B cell (primary cell): ENCODE data around the gene ITGAE. TPM values are rescaled to one million over a fixed set of nuclear protein-coding genes. Genes with fewer than 3 reads are reported as not detected.

Source experiments
- ATAC-seq: fragments of 200-7000 bp; cut with Tn5 transposase; one replicate; pipeline ENCODE4 v1.10.0; 2021; ENCODE audit warnings: low read depth, mild to moderate bottlenecking, moderate number of reproducible peaks, moderate library complexity
- CTCF ChIA-PET: fragments of 350-600 bp; sonication (Branson Sonifier 250); formaldehyde crosslinking; loops from one replicate; lab custom pipeline; 2021; ENCODE audit warnings: antibody characterized with exemption, inconsistent platforms; lab: Charles Lee
- POLR2A ChIA-PET: fragments of 350-600 bp; sonication (Branson Sonifier 250); formaldehyde crosslinking; loops from one replicate; lab custom pipeline; 2021; ENCODE audit warnings: antibody characterized with exemption; lab: Charles Lee
- DNase-seq: peaks from one replicate; pipeline ENCODE4 v3.0.0; 2013
- H2AFZ ChIP-seq: 2 replicates; pipeline ENCODE4 v1.6.1; 2012; ENCODE audit warnings: mild to moderate bottlenecking, low read depth, low read length; ENCODE audit not compliant: insufficient read depth, poor library complexity, severe bottlenecking
- H3K27ac ChIP-seq, 2 donors: 1 replicate in 1 of 2; 2 replicates in 1 of 2; pipeline ENCODE4 v1.5.1; 2012 to 2013; ENCODE audit warnings: low read length in 2 of 2, mild to moderate bottlenecking in 2 of 2, moderate library complexity in 1 of 2
- H3K27me3 ChIP-seq, 4 experiments: fragments of 200-600 bp in 1 of 4; sonication (generic) in 1 of 4; replicated peaks in 1 of 4; 1 replicate in 2 of 4; 2 replicates in 2 of 4; pipeline versions ENCODE4 v1.6.1 to v1.7.0; 2013 to 2016; ENCODE audit warnings: low read length in 3 of 4, mild to moderate bottlenecking in 2 of 4, mixed read lengths in 1 of 4, moderate library complexity in 1 of 4; ENCODE audit not compliant: insufficient read depth in 4 of 4, control insufficient read depth in 3 of 4; ENCODE audit errors: control extremely low read depth in 1 of 4
- H3K36me3 ChIP-seq, 2 experiments: replicated peaks in 1 of 2; 1 replicate in 1 of 2; 2 replicates in 1 of 2; pipeline versions ENCODE4 v1.6.1 to v1.7.1; 2013; ENCODE audit warnings: low read length in 1 of 2; ENCODE audit not compliant: insufficient read depth in 2 of 2, control insufficient read depth in 1 of 2; ENCODE audit errors: control extremely low read depth in 1 of 2, extremely low read depth in 1 of 2
- H3K4me1 ChIP-seq, 2 donors: fragments of 200-600 bp in 1 of 2; sonication (generic) in 1 of 2; 1 replicate in 1 of 2; 2 replicates in 1 of 2; pipeline versions ENCODE4 v1.5.1 to v1.6.1; 2013 to 2017; ENCODE audit warnings: low read length in 2 of 2; ENCODE audit not compliant: control insufficient read depth in 2 of 2, insufficient read depth in 2 of 2
- H3K4me2 ChIP-seq: replicated peaks from 2 replicates; pipeline ENCODE3; 2012; ENCODE audit warnings: mild to moderate bottlenecking, low read depth, low read length; ENCODE audit not compliant: poor library complexity, severe bottlenecking
- H3K4me3 ChIP-seq, 5 experiments: fragments of 200-600 bp in 1 of 5; sonication (generic) in 1 of 5; 1 replicate in 3 of 5; 2 replicates in 2 of 5; pipeline versions ENCODE4 v1.5.1 to v1.7.0; 2011 to 2016; ENCODE audit warnings: low read length in 4 of 5, mild to moderate bottlenecking in 4 of 5, low read depth in 2 of 5, control low read depth in 1 of 5, moderate library complexity in 1 of 5; ENCODE audit not compliant: insufficient read depth in 1 of 5; ENCODE audit errors: control extremely low read depth in 1 of 5, extremely low read depth in 1 of 5
- H3K79me2 ChIP-seq: fragments of 200-600 bp; sonication (generic); one replicate; pipeline ENCODE4 v1.6.0; 2016; ENCODE audit warnings: low read length; ENCODE audit not compliant: control insufficient read depth, insufficient read depth
- H3K9ac ChIP-seq: fragments of 200-600 bp; sonication (generic); 2 replicates; pipeline ENCODE4 v1.6.1; 2017; ENCODE audit warnings: mild to moderate bottlenecking, low read length, moderate library complexity
- H3K9me3 ChIP-seq, 3 donors: one replicate each; pipeline versions ENCODE4 v1.6.1 to v1.7.1; 2013; ENCODE audit warnings: low read length in 2 of 3; ENCODE audit not compliant: control insufficient read depth in 2 of 3, insufficient read depth in 1 of 3; ENCODE audit errors: control extremely low read depth in 1 of 3
- H4K20me1 ChIP-seq: 2 replicates; pipeline ENCODE4 v1.6.0; 2012; ENCODE audit warnings: mild to moderate bottlenecking, low read length; ENCODE audit not compliant: insufficient read depth, control insufficient read depth, poor library complexity, severe bottlenecking
- H3K27ac Mint-ChIP-seq: one replicate; pipeline ENCODE4 v1.8.0; 2021; ENCODE audit warnings: mixed read lengths
- H3K27me3 Mint-ChIP-seq: one replicate; pipeline ENCODE4 v1.8.0; 2021; ENCODE audit warnings: mixed read lengths
- H3K4me1 Mint-ChIP-seq: one replicate; pipeline ENCODE4 v1.8.0; 2021; ENCODE audit warnings: mixed read lengths
- H3K4me3 Mint-ChIP-seq: one replicate; pipeline ENCODE4 v1.8.0; 2021; ENCODE audit warnings: mixed read lengths
- H3K9me3 Mint-ChIP-seq: one replicate; pipeline ENCODE4 v1.8.0; 2022; ENCODE audit warnings: mixed read lengths; ENCODE audit not compliant: insufficient read depth
- EZH2 ChIP-seq: IDR thresholded peaks from 2 replicates; pipeline ENCODE4 v1.6.1; 2012; ENCODE audit warnings: borderline replicate concordance, low read depth, mild to moderate bottlenecking, moderate library complexity, low read length; ENCODE audit not compliant: insufficient read depth, poor library complexity, severe bottlenecking
- WGBS: methylation state at CpG from one replicate; pipeline ENCODE4 v1.1.5; 2013; ENCODE audit warnings: missing lambda C conversion rate; ENCODE audit not compliant: insufficient coverage; 5-methylcytosine and 5-hydroxymethylcytosine counted together
- intact Hi-C: fragments of 100-400 bp; cut with micrococcal nuclease; formaldehyde crosslinking; loops from one replicate; pipeline ENCODE4 v1.10.0; 2022
- polyA plus RNA-seq: library from polyadenylated mRNA; depleted of rRNA; stranded (reverse); fragments of >200 nt; gene quantifications from 2 replicates; pipeline ENCODE4 v1.2.3, GENCODE V29; 2012
- total RNA-seq, 2 donors: library from RNA; stranded (reverse); fragments of 120-200 nt in 1 of 2; gene quantifications; 1 replicate in 1 of 2; 2 replicates in 1 of 2; pipeline versions ENCODE4 v1.2.3 to v1.2.4, GENCODE V29; 2013 to 2022
- TF ChIP-seq, protein P1 (sequence below): fragments of 200-600 bp; IDR thresholded peaks from one replicate; pipeline ENCODE4 v1.8.0; 2022; ENCODE audit warnings: antibody characterized with exemption, mild to moderate bottlenecking

ITGAE gene
- total and polyA plus RNA-seq, 2 donors (not counting 1 experiment from before 2014, with no cell fraction given), result 48.2 to 95.6 TPM

DNA sequence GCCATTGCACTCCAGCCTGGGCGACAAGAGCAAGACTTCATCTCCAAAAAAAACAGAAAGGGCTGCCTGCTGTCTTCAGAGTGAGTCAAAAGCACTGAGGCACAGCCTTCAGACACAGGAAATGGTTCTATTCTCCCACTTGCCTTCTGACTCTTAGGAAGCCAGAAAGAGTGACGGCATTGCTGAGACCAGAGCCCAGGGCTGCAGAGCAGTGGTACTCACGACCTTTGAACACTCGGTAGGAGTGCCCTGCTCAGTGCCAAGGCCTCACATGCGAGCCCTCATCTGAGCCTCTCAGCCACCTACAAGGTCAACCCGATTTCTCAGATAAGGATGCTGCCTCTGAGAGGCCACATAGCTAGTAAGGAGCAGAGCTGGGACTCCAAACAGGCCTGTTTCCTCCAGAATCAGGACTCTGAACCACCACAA lies 3.5 kb upstream of the ITGAE start:
- H3K27me3 Mint-ChIP-seq, result no peaks in the 10 kb centered on the region
- H2AFZ ChIP-seq, result no peak overlapping the region
- peak; percentile 77 for ATAC-seq
- TF ChIP-seq, protein P1, sequence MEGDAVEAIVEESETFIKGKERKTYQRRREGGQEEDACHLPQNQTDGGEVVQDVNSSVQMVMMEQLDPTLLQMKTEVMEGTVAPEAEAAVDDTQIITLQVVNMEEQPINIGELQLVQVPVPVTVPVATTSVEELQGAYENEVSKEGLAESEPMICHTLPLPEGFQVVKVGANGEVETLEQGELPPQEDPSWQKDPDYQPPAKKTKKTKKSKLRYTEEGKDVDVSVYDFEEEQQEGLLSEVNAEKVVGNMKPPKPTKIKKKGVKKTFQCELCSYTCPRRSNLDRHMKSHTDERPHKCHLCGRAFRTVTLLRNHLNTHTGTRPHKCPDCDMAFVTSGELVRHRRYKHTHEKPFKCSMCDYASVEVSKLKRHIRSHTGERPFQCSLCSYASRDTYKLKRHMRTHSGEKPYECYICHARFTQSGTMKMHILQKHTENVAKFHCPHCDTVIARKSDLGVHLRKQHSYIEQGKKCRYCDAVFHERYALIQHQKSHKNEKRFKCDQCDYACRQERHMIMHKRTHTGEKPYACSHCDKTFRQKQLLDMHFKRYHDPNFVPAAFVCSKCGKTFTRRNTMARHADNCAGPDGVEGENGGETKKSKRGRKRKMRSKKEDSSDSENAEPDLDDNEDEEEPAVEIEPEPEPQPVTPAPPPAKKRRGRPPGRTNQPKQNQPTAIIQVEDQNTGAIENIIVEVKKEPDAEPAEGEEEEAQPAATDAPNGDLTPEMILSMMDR, result no peak
- no peak for TF ChIP-seq EZH2
- H4K20me1 ChIP-seq, result no peaks in the 10 kb centered on the region
- intact Hi-C loops, result no loop called here
- H3K4me1 ChIP-seq, result peaks cover 0 to 25% of the 10 kb centered on the region in 2 donors
- POLR2A ChIA-PET, result interaction anchor here (1.1 to 1.3 kb wide), 2 partner anchors 9 to 11 kb away, joined by 3 to 5 read pairs; no protein-coding TSS in a partner anchor
- 73% methylated on average over 5 of the region's 6 CpGs for WGBS
- H3K9me3 ChIP-seq, result peaks cover 0 to 3% (median 0%) of the 10 kb centered on the region in 3 donors
- peak; percentile 36 for DNase-seq
- H3K27ac ChIP-seq, result no peak overlapping the region
- H3K9ac ChIP-seq, result peak overlapping the region; percentile 32
- H3K36me3 ChIP-seq, result peaks cover 4 to 17% of the 10 kb centered on the region in 2 experiments
- H3K4me3 Mint-ChIP-seq, result peak overlapping the region; percentile 71
- CTCF ChIA-PET, result interaction anchor here (0.7 to 4.7 kb wide), 2 partner anchors 23 to 40 kb away, joined by 3 to 23 read pairs; no protein-coding TSS in a partner anchor
- H3K4me3 ChIP-seq, result peak overlapping the region in 1 of 5 experiments; percentile 19
- no peaks in the 10 kb centered on the region for H3K9me3 Mint-ChIP-seq
- no peaks in the 10 kb centered on the region for H3K27me3 ChIP-seq
- peak overlapping the region; percentile 51 for H3K4me2 ChIP-seq
- H3K4me1 Mint-ChIP-seq, result peaks cover 43% of the 10 kb centered on the region
- peak overlapping the region; percentile 90 for H3K27ac Mint-ChIP-seq
- H3K79me2 ChIP-seq, result no peaks in the 10 kb centered on the region

DNA sequence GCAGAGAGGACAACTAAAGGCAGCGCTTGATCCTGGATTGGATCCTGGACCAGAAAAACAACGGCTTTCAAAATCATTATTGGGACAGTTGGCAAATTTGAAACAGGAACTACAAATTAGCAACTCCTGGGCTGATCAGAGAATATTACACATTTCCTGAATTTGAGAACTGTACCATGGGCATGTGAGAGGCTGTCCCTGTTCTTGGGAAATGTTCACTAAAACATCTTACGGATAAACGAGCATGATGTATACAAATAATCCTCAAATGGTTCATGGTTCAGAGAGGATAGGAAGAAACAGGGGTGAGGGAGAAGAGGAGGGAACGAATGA lies 2.3 kb upstream of the ITGAE start:
- no peak for DNase-seq

More for the DNA sequence above, 2.3 kb upstream of the ITGAE start:
- intact Hi-C loops, result no loop called here
- peaks cover 49% of the 10 kb centered on the region for H3K4me1 Mint-ChIP-seq
- H3K9ac ChIP-seq, result no peak overlapping the region
- no peak overlapping the region for H3K4me3 ChIP-seq
- no peaks in the 10 kb centered on the region for H3K79me2 ChIP-seq
- H3K4me1 ChIP-seq, result peaks cover 12 to 37% of the 10 kb centered on the region in 2 donors
- WGBS, result 100% methylated on average over 2 of the region's 5 CpGs
- CTCF ChIA-PET, result interaction anchor here (0.6 to 4.7 kb wide), 2 partner anchors 24 to 65 kb away, joined by 3 to 23 read pairs; no protein-coding TSS in a partner anchor
- H3K27ac Mint-ChIP-seq, result peak overlapping the region; percentile 64
- no peaks in the 10 kb centered on the region for H3K27me3 ChIP-seq
- H3K27ac ChIP-seq, result no peak overlapping the region
- H3K27me3 Mint-ChIP-seq, result no peaks in the 10 kb centered on the region
- no peaks in the 10 kb centered on the region for H4K20me1 ChIP-seq
- no peak for ATAC-seq
- POLR2A ChIA-PET, result interaction anchor here (0.6 to 1.3 kb wide), 3 partner anchors 8 to 48 kb away, joined by 3 to 5 read pairs (median 4); no protein-coding TSS in a partner anchor
- no peak overlapping the region for H3K4me2 ChIP-seq
- peak overlapping the region; percentile 3 for H3K4me3 Mint-ChIP-seq
- H3K9me3 ChIP-seq, result peaks cover 0 to 3% (median 0%) of the 10 kb centered on the region in 3 donors
- peaks cover 0 to 12% of the 10 kb centered on the region in 2 experiments for H3K36me3 ChIP-seq
- no peaks in the 10 kb centered on the region for H3K9me3 Mint-ChIP-seq
- H2AFZ ChIP-seq, result no peak overlapping the region
- TF ChIP-seq, protein P1, result no peak
- no peak for TF ChIP-seq EZH2
